DMS79 treated with DMSO at 0.1 percent for 48 hours (cell line): ENCODE results near the gene KLHL13.
"Not testable (repeated sequence)": the region's sequence is repeated elsewhere in the genome, so short reads cannot be mapped to it uniquely, and the experiment has no call there.

ENCODE experiments used
- DNase-seq: peaks from one replicate; lab custom pipeline; 2025; lab: John Stamatoyannopoulos, UW

The KLHL13 gene

DNA sequence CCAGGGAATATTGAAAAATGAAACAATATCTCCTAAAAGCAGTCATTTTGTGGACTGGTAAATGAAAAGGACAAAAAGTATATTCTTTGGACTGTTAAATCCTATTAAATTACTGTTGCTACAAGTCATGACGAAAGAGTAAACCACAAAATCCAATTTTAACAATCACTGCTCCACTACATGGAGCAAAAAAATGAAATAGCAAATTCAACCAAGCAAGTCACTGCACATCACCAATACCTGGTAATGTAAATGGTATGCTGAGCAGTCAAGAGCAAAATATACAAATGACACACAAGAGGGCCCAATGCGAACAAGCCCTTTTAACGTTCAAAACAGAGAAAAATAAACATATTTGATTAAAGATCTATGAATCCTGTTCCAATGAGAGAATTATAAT, 126.2 kb downstream of the KLHL13 start:
- DNase-seq = no peak

DNA sequence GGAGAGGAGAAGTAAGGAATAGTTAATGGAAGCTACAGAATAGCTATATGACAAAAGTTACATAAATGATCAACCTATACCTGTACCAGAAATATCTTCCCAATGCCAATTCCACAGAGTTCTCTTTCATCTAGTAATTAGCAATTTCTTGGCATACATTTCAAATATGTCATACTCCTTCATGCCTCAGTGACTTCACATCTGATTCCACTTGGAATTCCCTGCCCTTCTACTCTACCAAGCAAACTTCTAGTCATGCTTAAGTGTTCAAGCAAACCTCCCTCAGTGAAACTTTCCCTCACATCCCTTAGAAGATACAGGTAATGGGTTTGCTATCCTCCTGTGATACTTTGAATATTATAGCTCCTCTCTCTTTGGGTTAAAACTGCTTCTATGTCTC, 127.1 kb downstream of the KLHL13 start:
- no peak for DNase-seq

DNA sequence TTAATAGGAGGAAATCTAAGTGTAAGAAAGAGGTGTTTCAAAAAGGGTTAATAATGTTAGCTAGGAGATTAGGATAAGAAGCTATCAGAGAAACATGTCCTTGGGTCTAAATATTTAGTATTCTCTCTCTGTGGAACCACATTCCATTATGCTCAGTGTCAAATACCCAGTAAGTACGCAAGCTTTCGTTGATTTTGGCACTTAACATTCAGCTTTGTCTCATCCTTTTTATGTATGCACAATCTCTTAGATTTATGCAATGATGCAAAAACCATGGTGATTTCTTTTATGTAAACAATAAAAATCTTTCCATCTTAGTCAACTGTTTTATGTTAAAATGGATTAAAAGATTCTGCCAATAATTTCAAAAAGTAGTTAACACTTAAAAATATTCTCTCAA, 129.2 kb downstream of the KLHL13 start:
- DNase-seq = no peak

DNA sequence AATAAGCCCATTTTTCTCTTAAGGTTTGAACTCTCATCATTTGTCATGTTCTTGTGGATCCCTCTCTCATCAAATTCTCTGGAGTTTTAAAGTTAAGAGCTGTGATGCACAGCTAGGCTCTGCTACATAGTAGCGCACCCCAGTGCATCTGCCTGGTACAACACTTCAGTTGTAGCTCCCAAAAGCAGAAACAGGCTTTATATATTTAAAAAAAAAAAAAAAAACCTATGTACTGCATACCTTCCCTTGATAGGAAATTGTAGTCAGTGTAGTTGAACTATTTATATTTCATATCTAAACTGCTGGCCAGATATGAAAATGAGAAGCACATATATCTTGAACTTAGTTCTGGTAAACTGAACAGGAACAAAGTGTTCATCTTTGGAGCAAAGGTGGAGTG, 131.4 kb downstream of the KLHL13 start:
- DNase-seq = no peak

DNA sequence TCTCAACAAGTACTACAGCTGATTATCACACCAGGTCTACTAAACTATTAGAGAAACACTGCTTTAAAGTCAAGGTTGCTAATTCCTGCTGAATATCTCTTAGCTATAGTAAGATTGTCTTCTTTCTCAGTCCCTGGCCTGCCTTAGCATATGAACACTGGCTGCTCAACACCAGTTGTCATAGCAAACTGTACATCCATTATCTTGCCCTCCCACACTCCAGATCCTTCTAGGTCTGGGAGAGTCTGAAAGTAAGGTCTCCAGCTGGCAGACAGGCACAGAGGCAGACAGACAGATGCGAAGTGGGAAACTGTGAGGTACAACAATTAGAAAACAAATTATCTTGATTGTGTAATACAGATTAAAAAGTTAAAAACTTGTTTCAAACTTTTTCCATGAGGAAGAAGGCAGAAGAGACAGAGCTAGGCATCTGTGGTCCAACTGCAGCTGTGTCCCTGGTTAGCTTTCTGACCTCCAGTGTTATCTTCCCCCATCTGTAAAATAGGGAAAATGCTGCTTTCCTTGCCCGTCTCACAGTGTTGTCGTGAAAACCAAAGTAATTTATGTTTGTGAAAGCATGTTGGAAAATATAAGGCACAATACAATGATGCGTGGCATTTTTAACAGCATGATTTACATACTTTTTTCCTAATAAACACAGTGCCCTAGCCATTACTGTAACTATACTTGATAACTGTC, 133.8 kb downstream of the KLHL13 start:
- DNase-seq = no peak

DNA sequence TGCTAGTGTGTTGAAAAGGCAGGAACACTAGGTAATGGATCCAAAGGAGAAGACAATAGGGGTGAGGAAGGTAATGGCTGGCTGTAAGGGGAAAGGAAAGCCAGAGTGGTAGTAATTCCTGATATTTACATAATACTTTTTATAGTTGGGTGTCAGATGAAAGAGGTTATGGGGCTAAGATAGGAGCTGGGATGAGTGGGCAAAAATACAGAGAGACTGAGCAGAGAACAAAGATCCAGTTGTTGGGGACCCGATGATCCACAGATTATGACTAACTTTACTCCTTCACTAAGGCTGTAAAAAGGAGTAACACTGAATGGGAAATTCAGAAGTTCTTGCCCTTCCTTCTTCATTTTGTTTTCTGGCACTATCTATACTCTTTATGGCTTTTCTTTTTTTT, 138.2 kb downstream of the KLHL13 start:
- DNase-seq = no peak

DNA sequence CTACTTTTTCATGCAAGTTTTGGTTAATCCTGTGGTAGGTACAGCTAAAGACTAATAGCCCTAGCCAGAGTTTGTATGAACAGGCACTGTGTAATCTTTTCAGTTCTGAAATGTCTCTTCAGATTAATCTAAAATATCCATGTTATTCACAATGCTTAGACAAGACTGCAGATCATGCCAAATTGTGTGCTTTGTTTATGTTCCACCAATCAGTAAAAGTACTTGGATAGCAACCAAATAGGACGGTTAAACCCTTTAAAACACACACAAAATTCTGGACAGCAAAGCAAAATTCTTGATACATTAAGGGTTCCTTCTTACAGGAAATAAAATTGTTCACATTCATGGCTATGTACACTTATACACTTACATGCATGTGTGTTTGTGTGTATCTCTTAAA, 139.1 kb downstream of the KLHL13 start:
- DNase-seq = no peak

DNA sequence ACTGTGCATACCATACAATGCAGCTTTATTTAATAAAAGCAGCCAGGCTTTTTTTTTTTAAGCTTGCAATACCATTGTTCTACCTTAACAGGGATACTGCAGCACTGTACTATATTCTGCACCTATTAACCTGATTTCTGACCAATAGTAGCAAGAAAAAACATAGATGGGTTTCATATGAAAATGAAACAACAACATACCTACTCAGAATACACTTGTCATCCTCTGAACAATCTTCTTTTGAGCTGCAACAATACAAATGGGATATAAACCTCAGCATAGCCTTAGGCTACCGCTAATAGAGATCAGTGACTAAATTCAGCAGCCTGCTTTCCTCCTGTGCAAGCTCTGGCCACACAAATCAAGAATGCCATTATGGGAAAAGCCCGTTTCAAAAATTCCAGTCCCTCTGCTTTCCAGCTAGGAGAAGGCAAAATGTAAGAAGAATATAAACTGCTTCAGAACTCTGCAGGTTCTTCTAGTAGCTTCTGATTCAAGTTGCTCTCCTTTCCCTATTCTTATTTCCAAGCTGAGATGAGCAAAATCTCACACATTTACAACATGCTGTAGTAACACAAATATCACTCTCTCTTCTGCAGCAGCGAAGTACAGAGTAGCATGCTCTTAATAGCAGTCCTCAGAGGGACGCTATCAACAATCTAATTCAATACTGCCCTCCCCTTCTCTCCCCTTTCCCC, 143.4 kb downstream of the KLHL13 start:
- no peak for DNase-seq

DNA sequence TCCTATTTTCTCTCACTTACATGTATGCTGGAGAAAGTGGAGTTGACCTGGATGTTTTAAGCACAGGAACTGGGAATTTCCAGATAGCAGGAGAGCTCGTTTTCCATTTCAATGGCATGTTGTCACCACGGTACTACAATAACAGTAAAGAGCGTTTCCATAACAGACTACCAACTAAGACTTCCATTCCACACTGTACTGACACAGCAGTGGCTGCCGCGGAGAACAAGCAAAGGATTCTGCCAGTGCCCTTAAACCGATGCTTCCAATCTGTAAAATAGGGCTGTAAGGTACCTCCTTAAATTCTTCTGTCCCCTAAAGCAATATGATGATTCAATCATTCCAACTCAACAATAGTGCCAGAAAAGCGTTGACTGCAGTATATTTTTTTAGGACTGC, 143.9 kb downstream of the KLHL13 start:
- DNase-seq = no peak

DNA sequence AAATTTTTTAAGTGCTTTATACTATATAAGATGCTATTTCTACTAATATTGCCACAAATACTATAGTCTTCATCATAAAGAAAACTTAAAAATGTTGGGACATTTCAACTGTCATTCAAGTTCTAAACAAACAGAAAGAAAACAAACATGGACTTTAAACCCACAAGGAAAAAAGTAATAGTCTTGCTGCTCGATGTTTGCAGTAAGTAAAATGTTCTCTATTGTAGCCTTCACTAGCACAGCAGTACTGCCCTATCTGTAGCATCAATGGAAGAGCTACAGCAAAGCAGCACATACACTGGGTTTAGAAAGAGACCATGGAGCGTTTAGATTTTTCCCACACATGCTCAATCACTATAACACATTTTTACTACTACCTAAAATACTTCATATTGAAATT, 146.8 kb downstream of the KLHL13 start:
- no peak for DNase-seq

DNA sequence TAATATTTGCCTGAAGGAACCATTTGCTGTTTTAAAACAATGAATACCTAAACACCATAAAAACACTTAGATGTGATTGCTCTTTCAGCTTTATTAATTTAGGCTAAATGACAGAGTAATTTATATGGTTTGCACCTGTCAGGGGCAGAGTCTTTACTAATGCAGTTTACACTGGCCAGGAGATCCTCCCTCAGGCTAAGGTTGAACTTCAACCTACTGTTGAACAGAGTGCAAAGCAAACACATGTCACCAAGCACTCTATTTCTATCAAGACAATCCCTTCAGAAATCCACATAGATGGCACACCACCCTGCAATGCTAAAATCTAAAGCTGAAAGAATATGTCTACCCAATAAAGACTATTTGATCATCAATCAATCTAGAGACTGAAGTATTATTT, 147.3 kb downstream of the KLHL13 start:
- DNase-seq = no peak

DNA sequence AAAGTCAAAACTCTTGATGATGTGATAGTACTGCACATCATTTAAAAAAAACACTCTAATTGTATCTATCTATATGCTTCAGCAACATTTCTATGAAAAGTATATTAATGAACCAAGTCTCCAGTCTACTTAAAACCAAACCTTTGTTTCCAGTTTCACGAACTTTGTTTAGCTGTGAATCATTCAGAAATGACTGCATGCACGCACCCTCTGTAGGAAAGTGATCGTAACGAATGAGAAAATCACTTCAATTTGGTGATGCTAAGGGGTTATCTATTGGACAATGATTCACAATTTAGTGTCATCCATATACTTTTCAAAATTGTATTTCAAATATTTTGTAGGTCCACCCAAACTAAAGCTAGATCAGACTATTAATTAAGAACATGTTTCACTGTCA, 157.6 kb downstream of the KLHL13 start:
- DNase-seq = no peak

DNA sequence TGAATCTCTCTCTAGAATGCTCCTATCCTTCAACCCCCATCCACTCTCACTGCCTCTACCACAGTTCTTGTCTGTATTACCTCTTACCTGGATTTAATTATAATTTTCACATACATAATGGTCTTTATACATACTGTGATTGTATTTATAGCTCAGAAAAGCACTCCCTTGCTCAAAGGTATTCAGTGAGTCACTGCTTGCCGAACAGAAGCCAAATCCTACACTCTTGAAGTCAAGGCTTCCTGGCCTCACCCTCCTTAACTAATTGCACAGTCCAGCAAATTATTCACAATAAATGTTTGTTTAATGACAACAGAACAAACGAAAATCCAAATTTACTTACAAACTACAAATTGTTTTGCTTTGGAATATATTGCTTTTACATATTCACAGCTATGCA, 159.5 kb downstream of the KLHL13 start:
- no peak for DNase-seq

DNA sequence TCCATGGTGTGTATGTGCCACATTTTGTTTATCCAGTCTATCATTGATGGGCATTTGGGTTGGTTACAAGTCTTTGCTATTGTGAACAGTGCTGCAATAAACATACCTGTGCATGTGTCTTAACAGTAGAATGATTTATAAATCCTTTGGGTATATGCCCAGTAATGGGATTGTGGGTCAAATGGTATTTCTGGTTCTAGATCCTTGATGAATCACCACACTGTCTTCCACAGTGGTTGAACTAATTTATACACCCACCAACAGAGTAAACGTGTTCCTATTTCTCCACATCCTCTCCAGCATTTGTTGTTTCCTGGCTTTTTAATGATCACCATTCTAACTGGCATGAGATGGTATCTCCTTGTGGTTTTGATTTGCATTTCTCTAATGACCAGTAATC, 177.3 kb downstream of the KLHL13 start:
- not testable (repeated sequence) for DNase-seq

DNA sequence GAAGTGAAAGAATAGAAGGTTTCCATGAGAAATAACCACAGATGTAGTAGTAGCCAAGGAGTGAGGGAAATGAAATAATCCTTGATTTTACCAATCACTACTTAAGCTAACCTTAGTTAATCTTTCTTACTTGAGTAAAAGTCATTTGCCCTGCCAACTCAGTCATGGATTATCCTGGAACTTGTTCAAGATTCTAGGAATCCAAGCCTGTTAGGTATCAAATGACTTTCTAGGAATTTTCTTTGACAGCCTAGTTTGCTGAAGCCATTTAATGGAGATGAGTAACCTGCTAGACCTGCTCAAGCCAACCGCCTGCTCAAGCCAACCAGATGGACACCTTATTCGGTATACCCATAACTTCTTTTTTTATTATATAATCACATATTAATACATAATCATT, 180.5 kb downstream of the KLHL13 start:
- no peak for DNase-seq

DNA sequence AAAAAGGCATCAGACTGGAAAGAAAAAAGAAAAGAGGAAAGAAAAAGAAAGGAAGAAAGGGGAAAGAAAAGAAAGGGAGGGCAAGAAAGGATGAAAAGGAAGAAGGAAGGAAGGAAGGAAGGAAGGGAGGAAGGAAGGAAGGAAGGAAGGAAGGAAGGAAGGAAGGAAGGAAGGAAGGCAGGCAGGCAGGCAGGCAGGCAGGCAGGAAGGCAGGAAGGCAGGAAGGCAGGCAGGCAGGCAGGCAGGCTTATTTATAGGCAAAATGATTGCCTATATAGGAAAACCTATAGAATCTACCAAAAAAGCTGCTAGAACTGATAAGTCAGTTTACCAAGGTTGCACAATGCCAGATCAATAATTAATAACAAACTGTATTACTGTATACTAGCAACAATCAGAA, 186.5 kb downstream of the KLHL13 start:
- not testable (repeated sequence) for DNase-seq

DNA sequence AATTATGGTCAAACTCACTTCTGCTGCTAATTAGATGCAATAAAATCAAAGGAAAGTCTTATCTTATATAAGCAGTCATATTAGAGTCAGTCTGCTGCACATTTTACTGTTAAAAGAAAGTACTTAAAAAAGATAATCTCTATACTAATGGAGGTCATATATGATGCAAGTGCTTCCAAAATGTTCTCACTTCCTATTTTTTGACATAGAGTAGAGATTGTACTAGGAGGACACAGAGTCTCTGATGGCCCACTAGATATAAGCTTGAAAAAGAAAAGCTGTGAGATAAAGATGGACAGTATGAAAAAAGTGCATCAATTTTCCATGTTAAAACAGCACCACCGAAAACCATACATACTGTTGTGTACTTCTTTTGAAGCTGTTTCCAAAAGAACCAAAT, 196.9 kb downstream of the KLHL13 start:
- no peak for DNase-seq

DNA sequence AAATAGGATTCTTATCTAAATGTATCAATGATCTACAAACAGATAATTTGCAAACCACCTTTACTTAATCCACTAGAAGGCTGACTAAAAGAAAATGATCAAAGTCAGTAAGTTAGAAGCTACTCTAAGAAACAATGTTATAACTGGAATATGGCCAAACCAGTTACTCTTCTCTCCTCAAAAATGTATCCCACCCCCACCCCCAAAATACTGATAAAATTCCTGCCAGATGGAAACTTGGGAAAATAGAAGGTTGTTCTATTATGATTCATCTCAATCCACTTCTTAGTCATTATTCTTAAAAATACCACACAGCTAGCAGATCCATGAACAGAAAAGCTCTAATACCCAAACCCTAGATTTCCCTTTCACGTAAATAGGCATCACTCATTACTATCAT, 206.4 kb downstream of the KLHL13 start:
- no peak for DNase-seq

DNA sequence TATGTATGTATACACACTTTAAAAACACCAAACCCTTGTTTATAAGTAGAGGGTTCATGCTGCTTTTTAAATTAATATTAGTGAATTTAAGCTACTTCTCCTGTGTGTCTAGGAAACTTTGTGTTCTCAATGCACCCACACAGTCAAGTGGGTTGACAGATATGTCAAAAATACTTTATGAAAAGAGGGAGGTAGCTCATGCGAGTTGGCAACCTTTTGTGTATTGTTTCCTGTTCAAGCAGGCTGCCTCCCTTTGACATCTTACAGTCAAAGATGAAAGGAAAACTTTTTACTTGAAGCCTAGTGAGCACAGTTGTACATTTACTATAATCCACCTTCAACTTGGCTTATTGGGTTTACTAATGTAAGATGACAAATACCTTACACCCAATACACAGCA, 218.4 kb downstream of the KLHL13 start:
- DNase-seq = no peak

DNA sequence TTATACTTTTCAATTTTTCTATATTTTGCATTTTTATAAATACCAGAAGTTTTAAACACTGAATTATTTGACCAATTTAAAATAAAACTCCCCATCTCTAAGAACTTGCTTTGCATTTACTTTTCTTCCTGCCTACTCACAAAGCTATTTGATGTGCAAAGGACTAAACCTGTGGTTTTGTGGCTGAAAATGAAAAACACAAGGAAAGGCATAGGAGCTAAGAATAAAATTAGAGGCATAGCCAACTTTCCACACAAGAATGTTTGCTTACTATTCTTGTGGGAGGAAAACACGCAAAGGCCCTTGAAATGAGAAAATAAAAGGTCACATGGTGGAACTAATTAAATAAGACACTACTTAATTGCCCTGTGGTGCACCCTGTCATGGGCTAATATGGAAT, 221.2 kb downstream of the KLHL13 start:
- DNase-seq = no peak

DNA sequence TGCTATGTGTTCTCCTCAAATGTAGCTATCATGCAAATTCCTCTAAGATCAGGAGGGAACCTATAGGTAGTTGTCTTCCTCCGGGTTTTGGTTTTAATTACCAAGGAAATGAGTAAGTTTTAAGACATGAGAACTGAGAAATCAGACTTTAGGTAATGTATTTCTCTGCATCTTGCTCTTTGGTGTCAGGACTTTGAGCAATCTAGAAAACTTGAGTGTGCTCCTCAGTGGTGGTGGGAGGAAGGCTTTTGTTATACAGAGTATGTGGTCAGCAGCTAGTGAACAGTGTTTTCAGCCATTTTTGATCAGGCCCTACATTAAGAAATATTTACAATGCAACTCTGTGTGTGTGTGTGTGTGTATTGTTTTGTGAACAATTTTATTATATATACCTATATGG, 224.1 kb downstream of the KLHL13 start:
- DNase-seq = no peak

DNA sequence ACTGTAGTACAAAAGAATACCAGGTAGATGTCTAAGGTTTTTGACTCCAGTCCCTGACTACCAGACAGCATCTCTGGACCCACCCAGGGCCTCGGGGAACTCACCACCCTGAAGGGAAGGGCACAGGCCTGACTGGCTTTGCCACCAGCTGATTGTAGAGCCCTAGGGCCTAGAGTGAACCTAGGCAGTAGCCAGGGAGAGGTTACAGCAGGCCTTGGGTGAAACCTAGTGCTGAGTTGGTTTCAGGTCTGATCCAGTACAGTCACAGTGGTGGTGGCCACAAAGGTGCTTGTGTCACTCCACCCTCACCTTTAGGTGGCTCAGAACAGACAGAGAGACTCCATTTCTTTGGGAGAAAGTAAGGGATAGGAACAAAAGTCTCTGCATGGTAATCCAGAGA, 244.8 kb downstream of the KLHL13 start:
- DNase-seq = no peak

DNA sequence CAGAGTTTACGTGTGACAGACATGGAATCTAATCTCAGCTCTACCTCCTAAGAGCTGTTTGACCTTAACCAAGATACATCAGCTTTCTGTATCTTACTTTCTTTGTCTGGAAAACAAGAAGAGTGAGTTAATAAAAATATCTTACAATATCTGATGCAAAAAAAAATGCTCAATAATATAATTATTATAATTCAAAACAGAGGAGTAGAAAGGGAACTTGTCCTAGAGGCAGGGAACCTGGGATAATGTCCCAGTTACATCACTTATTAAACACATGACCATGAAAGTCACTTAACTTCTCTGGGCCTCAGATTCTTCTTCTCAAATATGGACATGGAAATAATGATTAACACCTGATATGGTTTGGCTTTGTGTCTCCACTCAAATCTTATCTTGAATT, 256.1 kb downstream of the KLHL13 start:
- no peak for DNase-seq

DNA sequence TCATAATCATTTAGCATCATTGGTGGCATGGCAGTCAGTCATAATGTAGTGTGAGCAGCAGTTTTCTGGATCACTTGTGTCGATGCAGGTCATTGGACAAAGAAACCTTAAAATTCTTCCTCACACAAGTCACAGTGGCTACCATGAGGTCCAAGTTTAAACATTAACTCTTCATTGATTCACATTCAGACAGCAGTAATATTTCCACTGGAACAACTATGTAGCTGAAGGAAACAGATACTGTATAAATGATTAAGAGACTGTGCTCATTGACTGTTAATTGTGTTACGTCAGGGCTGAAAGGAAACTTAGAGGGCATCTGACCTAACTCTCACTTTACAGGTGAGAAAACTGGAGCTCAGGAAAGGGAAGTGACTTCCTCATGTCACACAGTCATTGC, 261.8 kb downstream of the KLHL13 start:
- no peak for DNase-seq
